ENCODE data around the gene PARK7.

Gene PARK7

DNA sequence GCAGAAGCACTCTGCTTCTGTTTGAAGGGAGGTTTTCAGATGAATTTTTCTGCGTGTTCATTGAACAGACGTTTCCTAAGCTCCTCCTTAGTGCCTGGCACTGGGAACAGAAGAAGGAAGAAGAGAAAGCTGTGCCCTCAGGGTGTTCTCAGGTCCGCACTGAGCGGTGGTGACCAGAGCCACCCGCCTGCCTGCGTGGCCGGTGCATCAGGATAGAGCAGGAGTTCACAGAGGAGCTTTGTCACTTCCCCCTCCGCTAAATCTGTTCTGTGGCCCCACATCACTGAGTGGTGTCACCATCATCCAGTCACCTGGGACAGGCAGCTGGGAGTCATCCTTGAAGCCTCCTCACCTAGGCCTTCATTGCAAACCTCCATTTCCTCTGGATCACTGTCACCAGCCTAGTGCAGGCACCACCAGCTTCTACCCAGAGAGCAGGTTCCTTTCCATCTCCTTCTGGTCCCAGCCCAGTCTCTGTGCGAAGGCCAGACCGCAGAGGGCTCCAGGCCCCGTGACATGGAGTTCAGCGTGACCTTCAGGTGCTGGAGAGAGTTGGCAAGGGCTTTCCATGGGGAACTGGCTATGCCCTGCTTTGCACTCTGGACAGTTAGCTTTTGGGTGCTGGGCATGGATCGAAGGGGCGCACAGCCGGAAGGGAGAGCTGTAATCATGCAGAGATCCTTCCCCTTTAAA, 21.7 kb downstream of the PARK7 start:
- DNase-seq (ENCODE audit: low read depth, low spot score), result no peak

GRCh38 chr1:7984811-7985210, 23.3 kb downstream of the PARK7 start:
- no peak for DNase-seq (ENCODE audit: low read depth, low spot score)

GRCh38 chr1:7985851-7986612, 24.5 kb downstream of the PARK7 start:
- DNase-seq (ENCODE audit: low read depth, low spot score), result no peak

DNA sequence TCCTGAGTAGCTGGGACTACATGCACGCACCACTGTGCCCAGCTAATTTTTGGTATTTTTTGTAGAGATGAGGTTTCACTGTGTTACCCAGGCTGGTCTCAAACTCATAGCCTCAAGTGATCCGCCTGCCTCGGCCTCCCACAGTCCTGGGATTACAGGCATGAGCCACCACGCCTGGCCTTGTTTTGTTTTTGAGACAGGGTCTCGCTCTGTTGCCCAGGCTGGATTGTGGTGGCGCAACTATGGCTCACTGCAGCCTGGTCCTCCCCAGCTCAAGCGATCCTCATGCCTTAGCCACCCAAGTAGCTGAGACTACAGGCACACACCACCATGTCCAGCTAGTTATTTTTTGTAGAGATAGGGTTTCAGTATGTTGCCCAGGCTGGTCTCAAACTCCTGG, 26.0 kb downstream of the PARK7 start:
- DNase-seq (ENCODE audit: low read depth, low spot score), result no peak

GRCh38 chr1:7988576-7988975, 27.1 kb downstream of the PARK7 start:
- no peak for DNase-seq (ENCODE audit: low read depth, low spot score)

DNA sequence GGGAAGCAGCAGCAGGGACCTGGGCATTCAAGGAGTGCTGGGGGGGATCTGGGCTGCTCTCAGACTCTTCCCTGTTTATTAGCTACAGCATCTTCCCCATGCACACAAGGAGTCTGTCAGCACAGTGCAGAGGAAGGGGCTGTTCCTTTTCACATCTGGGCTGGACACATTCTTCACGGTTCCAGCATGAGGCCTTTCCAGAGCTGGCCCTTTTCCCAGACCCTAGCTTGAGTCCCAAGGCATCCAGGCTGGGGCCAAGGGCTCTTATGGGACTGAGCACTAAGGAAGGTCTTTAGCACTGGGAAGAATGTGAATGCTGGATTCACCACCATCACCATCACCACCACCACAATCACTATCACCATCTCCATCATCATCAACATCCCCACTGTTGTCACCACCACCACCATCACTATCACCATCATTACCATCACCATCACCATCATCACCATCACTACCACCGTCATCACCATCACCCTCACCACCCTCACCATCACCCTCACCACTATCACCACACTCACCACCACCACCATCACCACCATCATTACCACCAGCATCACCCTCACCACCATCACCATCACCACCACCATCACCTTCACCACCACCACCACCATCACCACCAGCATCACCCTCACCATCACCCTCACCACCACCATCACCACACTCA, 28.4 kb downstream of the PARK7 start:
- DNase-seq (ENCODE audit: low read depth, low spot score), result no peak

- DNase-seq (ENCODE audit: low read depth, low spot score), result no peak
These were observed 30.3 kb downstream of the PARK7 start for GRCh38 chr1:7991504-7992440.

GRCh38 chr1:7992885-7993284, 31.4 kb downstream of the PARK7 start:
- DNase-seq (ENCODE audit: low read depth, low spot score), result no peak

- no peak for DNase-seq (ENCODE audit: low read depth, low spot score)
These were observed 32.3 kb downstream of the PARK7 start for GRCh38 chr1:7993593-7994479.

DNA sequence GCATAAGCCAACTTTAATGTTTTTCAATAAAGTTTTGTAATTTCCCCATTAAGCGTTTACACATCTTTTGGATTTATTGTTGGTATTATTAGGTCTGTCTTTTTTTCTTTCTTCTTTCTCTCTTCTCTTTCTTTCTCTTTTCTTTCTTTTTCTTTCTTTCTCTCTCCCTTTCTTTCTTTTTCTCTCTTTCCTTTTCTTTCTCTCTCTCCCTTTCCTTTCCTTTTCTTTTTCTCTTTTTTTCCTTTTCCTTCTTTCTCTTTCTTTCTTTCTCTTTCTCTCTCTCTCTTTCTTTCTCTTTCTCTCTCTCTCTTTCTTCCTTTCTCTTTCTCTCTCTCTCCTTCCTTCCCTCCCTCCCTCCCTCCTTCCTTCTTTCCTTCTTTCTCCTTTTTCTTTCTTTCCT, 33.3 kb downstream of the PARK7 start:
- DNase-seq (ENCODE audit: low read depth, low spot score), result no peak

- DNase-seq (ENCODE audit: low read depth, low spot score), result no peak
These were observed 33.9 kb downstream of the PARK7 start for GRCh38 chr1:7995437-7995836.

- no peak for DNase-seq (ENCODE audit: low read depth, low spot score)
These were observed 40.9 kb downstream of the PARK7 start for GRCh38 chr1:8002329-8002910.

DNA sequence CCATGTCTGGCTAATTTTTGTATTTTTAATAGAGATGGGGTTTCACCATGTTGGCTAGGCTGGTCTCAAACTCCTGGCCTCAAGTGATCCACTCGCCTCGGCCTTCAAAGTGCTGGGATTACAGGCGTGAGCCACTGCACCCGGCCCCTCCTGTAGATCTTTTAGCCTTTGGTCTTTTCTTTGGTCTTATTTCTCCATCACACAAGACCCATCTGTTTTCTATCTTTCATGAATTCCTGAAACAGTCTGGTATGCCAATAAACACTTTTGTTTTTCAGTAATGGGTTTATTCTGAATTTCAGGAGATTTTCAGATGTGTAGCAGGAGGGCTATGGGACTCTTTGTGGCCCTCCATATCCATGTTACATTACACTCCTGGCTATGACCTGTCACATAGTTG, 41.4 kb downstream of the PARK7 start:
- no peak for DNase-seq (ENCODE audit: low read depth, low spot score)

GRCh38 chr1:8003438-8004112, 42.1 kb downstream of the PARK7 start:
- no peak for DNase-seq (ENCODE audit: low read depth, low spot score)

DNA sequence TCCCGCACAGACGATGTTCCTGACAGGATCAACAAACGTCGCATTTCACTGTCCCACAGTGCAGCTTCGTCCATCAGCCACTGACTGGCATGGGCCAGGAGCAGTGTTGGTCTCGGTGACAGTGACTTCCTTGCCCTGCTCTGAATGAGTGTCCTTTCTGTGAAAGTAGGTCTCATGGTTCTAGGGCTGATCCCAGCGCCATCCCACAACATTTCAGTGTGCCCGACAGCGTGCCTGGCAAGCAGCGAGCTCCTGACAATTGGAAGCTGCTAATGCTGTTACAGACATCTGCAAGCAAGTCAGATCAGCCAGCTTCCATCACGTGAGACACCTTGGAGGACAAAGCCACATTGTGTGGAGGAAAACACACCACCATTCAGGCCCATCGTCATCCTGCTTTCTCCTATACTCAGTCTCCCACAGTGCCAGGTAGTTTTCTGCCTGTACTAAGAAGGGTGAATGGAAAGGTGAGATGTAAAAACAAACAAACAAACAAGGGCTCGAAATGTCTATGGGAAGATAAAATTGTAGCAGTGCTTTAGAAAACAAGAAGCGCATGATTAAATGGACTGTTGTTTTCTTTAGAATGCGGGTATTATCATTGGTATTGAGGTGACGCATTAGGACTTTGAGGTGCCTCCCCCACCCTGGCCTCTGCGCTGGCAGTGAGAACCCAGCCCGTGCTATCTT, 42.7 kb downstream of the PARK7 start:
- no peak for DNase-seq (ENCODE audit: low read depth, low spot score)

GRCh38 chr1:8004803-8005573, 43.5 kb downstream of the PARK7 start:
- DNase-seq (ENCODE audit: low read depth, low spot score), result no peak

DNA sequence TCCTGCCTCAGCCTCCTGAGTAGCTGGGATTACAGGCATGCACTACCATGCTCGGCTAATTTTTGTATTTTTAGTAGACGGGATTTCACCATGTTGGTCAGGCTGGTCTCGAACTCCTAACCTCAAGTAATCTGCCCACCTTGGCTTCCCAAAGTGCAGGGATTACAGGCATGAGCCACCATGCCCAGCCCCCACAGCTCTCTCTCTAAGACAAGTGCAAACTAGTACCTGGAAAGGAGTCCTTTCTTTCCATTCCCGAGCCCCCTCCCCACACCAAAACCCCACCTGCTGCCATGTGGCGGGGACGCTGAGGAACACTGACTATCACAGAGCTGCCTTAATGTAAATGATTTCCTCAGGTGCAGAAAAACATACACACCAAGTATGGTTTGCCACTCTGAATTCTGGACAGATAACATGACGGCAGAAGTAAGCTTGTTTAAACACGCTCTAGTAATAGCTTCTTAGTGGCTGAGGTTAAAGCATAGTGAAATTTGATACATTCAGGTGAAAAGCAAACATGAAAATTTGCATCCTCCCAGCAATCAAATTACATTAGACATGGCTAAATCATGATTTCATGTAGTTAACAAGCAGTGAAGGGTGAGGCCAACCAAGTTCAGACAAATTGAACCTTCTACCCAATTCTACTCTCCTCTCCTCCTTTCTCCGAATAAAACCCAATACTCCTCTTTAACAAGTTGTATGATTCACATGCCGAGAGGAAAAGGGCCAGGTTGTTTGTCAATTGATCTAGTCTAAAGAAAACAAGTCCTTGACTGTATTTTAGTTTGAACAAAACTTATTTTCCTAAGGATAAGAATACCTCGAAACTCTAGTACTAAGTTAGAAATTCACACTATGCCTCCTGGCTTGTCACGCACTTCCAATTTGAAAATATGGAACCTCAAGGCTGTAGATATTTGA, 44.8 kb downstream of the PARK7 start:
- no peak for DNase-seq (ENCODE audit: low read depth, low spot score)

Measured in activated CD4-positive, CD25-positive, alpha-beta regulatory T cell treated with anti-CD3 and anti-CD28 coated beads, Interleukin-2, amount 50 U/mL, for 16 hours (primary cell).